ENCODE measurements around the gene HOXA13.

HOXA13 gene

DNA sequence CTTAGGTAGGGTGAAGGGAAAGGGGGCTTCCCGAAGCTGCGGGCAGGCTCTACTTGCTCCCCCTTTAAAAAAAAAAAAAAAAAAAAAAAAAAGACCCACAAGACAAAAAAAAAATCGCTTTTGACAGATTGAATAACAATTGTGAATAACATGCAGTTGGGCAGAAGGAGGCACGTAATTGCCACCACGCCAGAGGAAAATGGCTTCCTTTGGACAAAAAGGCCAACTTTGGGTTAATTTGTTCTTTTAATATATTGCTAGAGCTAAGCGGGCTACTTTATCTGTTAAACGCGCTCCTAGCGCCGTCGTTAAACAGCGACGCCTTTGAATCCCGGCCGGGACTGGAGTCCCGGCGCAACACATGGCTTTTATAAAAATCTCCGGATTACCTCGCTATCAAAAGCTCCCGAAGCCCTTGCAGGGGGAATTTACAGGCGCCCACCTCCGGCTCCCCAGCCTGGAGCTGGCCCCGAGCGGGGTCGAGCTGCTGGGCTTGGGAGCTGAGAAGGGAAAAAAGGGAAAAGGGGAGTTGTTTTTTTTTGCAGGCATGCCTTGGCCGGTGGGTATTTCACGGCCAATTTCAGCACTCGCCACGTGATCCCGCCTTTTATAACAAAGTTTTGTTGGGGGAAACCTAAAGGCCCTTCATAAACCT is 16.1 kb downstream of the HOXA13 start:
- peaks cover 36% of the 10 kb centered on the region for H3K4me1 Mint-ChIP-seq

DNA sequence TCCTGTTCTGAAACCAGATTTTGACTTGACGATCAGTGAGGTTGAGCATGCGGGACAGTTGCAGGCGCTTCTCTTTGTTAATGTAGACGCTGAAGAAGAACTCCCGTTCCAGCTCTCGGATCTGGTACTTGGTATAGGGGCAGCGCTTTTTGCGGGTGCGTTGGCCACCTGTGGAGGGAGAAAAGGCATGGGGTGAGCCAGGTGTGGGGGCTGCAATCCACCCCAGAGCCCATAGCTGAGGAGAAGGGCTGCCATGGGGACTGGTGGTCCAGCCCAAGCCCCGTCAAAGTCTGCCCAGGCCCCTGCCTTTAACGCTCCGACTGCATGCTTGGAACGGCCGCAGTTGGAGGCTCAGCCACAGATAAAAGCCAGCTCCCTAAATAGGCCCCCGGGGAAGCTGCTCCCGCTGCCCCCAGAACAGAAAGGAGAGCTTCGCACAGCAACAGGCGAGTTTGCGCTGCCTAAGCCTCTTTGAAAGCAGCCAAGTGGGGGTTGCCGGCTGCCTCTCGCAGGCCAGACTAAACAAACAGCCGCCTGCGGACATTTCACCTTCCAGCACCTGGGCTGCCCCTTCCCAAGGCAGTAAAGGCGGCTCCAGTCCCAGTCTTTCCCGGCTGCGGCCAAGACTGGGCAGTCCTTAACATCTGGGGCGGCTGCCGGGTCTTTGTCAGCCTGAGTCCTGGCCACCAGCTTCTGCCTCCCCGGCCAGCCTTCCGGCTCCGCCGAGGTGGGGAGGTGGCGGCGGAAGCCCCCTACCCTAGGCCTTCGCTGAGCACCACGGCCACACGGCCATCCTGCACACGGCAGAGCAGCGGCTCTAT is 16.8 kb downstream of the HOXA13 start:
- no peak for ATAC-seq
- Mint-ChIP-seq H3K27me3 (peaks cover 94% of the 10 kb centered on the region), H3K4me3 (peak overlapping the region; percentile 14), H3K9me3 (no peaks in the 10 kb centered on the region), H3K27ac (no peak overlapping the region), H3K36me3 (no peaks in the 10 kb centered on the region), H3K4me1 (peaks cover 28% of the 10 kb centered on the region)

More for the DNA sequence above, 16.1 kb downstream of the HOXA13 start:
- Mint-ChIP-seq H3K4me3 (no peak overlapping the region), H3K9me3 (no peaks in the 10 kb centered on the region), H3K36me3 (no peaks in the 10 kb centered on the region), H3K27me3 (peaks cover 94% of the 10 kb centered on the region), H3K27ac (no peak overlapping the region)
- no peak for ATAC-seq

- no peak for ATAC-seq
- Mint-ChIP-seq H3K36me3 (no peaks in the 10 kb centered on the region), H3K4me3 (no peak overlapping the region), H3K4me1 (peaks cover 24% of the 10 kb centered on the region), H3K27ac (no peak overlapping the region), H3K27me3 (peaks cover 94% of the 10 kb centered on the region), H3K9me3 (no peaks in the 10 kb centered on the region)
These were observed 17.5 kb downstream of the HOXA13 start for GRCh38 chr7:27182285-27182841.

GRCh38 chr7:27181795-27182275 is 18.1 kb downstream of the HOXA13 start:
- ATAC-seq = no peak
- Mint-ChIP-seq H3K27ac (no peak overlapping the region), H3K27me3 (peaks cover 94% of the 10 kb centered on the region), H3K9me3 (no peaks in the 10 kb centered on the region), H3K4me3 (no peak overlapping the region), H3K4me1 (peaks cover 24% of the 10 kb centered on the region), H3K36me3 (no peaks in the 10 kb centered on the region)

- no peak for ATAC-seq
- Mint-ChIP-seq H3K27ac (no peak overlapping the region), H3K36me3 (no peaks in the 10 kb centered on the region), H3K27me3 (peaks cover 94% of the 10 kb centered on the region), H3K9me3 (no peaks in the 10 kb centered on the region), H3K4me1 (peaks cover 24% of the 10 kb centered on the region), H3K4me3 (peak overlapping the region; percentile 31)
These were observed 19.2 kb downstream of the HOXA13 start for GRCh38 chr7:27180431-27181420.

- ATAC-seq = no peak
- H3K4me1 Mint-ChIP-seq = peaks cover 26% of the 10 kb centered on the region
- H3K27ac Mint-ChIP-seq = no peak overlapping the region
- H3K9me3 Mint-ChIP-seq = no peaks in the 10 kb centered on the region
- no peaks in the 10 kb centered on the region for H3K36me3 Mint-ChIP-seq
- H3K27me3 Mint-ChIP-seq = peaks cover 94% of the 10 kb centered on the region
- peak overlapping the region; percentile 31 for H3K4me3 Mint-ChIP-seq
These were observed 20.1 kb downstream of the HOXA13 start for GRCh38 chr7:27179503-27180430.

- H3K4me3 Mint-ChIP-seq = no peak overlapping the region
- H3K36me3 Mint-ChIP-seq = no peaks in the 10 kb centered on the region
- H3K27ac Mint-ChIP-seq = no peak overlapping the region
- no peak for ATAC-seq
- peaks cover 94% of the 10 kb centered on the region for H3K27me3 Mint-ChIP-seq
- peaks cover 24% of the 10 kb centered on the region for H3K4me1 Mint-ChIP-seq
- no peaks in the 10 kb centered on the region for H3K9me3 Mint-ChIP-seq
These were observed 20.9 kb downstream of the HOXA13 start for GRCh38 chr7:27179030-27179429.

DNA sequence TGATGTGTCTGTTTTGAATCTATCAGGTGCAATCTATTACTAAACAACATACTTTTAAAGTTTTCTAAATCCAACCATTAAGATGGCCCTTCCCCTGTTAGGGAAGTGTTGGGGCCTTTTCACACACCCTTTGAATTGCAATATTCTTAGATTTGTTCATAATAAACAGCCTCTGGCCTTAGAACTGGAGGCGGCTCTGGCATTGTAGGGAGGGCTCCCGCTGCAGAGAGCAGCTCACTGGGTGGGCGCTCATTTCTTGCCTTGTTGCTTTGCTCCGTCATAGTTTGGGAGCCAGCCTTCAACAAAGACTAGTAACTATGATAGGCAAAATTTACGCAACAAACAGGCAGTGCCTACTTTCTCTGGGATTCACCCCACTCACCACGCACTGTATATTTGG is 21.5 kb downstream of the HOXA13 start:
- no peak overlapping the region for H3K4me3 Mint-ChIP-seq

DNA sequence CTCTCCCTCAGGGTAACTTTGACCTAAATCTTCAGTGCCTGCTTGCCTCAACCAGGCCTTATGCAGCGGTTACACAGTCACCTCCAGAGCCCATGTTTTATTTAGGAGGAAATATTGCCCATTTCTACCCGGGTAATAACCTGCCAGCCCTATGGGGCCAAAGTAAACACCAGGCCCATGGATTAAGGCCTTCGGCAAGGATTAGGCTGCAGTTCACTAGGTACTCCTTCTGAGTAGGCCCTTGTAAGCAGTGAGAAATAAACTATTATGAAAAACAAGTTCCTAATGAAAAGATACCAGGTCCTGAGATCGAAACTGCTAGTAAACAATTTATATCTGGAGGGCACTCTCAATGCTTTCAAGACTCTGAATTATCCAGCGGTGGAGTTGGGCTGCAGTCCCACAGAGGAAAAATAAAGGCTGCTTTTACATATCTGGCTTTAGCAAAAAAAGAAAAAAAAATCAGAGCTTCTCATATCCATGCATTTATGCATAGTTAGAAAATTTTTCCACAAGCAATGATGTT is 22.0 kb downstream of the HOXA13 start:
- Mint-ChIP-seq H3K27me3 (peaks cover 89% of the 10 kb centered on the region), H3K36me3 (no peaks in the 10 kb centered on the region), H3K4me1 (peaks cover 22% of the 10 kb centered on the region), H3K4me3 (no peak overlapping the region), H3K27ac (no peak overlapping the region), H3K9me3 (no peaks in the 10 kb centered on the region)
- no peak for ATAC-seq

More for the DNA sequence above, 21.5 kb downstream of the HOXA13 start:
- no peak for ATAC-seq
- Mint-ChIP-seq H3K27ac (no peak overlapping the region), H3K9me3 (no peaks in the 10 kb centered on the region), H3K27me3 (peaks cover 92% of the 10 kb centered on the region), H3K4me1 (peaks cover 24% of the 10 kb centered on the region), H3K36me3 (no peaks in the 10 kb centered on the region)

- ATAC-seq = no peak
- H3K27me3 Mint-ChIP-seq = peaks cover 89% of the 10 kb centered on the region
- no peaks in the 10 kb centered on the region for H3K36me3 Mint-ChIP-seq
- peaks cover 22% of the 10 kb centered on the region for H3K4me1 Mint-ChIP-seq
- no peak overlapping the region for H3K4me3 Mint-ChIP-seq
- H3K9me3 Mint-ChIP-seq = no peaks in the 10 kb centered on the region
- H3K27ac Mint-ChIP-seq = no peak overlapping the region
These were observed 22.7 kb downstream of the HOXA13 start for GRCh38 chr7:27176962-27177794.

DNA sequence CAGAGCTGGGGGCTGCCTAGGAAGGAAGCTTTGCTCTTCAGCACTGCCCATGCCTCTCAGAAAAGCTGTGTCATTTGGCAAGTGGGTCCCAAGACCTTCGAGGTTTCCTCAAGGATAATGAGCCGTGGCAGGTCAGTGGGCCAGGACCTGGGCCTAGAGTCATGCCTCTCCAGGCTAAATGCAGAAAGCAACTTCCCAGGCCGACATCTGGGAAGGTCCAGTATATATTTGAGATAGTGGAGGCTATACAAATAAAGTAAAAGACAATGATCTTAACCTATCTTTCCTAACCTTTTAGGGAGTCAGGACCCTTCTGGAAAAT is 23.4 kb downstream of the HOXA13 start:
- Mint-ChIP-seq H3K27ac (no peak overlapping the region), H3K27me3 (peaks cover 89% of the 10 kb centered on the region), H3K4me3 (no peak overlapping the region)

DNA sequence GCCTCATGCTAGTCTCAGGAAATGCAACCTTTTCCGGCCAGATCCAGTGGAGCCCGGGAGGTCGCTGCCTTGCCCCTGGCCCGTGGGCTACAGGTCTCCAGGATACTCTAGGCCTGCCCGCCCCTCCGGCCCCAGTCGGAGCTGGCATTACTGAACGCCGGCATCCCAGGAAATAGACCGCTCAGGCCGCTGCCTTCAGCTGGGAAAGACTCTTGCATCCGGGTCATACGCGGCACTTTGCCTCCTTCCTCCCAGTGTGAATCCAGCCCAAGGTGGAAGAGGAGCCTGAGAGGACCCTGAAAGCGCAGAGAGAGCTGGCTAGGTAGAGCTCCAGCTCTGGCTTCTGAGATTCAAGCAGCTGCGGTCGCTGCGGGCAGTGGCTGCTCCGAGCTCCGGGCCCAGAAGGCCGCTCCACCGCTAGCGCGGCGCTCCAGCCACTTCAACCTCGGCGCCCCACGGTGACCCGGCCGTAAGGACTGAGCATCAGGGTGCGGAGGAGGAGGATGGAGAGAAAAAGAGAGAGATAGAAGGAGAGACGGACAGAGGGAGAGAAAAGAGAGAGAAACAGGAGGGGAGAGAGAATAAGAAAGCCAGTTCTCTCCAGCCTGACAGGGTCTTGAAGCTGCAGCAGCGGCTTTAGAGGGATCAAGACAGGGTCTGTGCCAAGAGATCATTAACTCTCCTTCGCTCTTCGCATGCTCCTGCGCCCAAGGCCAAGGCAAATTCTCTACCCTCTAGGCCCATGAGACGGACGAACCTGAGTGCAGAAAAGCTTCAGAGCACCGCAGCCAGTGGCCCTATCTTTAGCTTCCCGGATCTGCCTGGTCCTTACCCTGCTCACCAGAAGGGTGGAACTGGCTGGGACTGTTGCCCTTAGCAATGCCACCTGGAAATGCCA is 24.0 kb downstream of the HOXA13 start:
- Mint-ChIP-seq H3K4me1 (peaks cover 32% of the 10 kb centered on the region), H3K27me3 (peaks cover 89% of the 10 kb centered on the region), H3K9me3 (no peaks in the 10 kb centered on the region), H3K4me3 (no peak overlapping the region), H3K27ac (no peak overlapping the region), H3K36me3 (no peaks in the 10 kb centered on the region)
- no peak for ATAC-seq

More for the DNA sequence above, 23.4 kb downstream of the HOXA13 start:
- Mint-ChIP-seq H3K4me1 (peaks cover 29% of the 10 kb centered on the region), H3K9me3 (no peaks in the 10 kb centered on the region), H3K36me3 (no peaks in the 10 kb centered on the region)
- no peak for ATAC-seq
